Measurements from ENCODE around the gene FHAD1. TPM values are rescaled to one million over a fixed set of nuclear protein-coding genes. Genes with fewer than 3 reads are reported as not detected.
"Not testable (repeated sequence)": the region's sequence is repeated elsewhere in the genome, so short reads cannot be mapped to it uniquely, and the experiment has no call there.

Gene FHAD1
- total RNA-seq, 1 experiment from 2014 or later, result 0.42 TPM

- in situ Hi-C loops (cut with HindIII; ENCODE audit: low pct_unique_long_range_greater_than_20kb, low sequenced_read_pairs), result no loop called here
- no peak for DNase-seq (ENCODE audit: low read depth, low spot score)
Observed at GRCh38 chr1:15286452-15286851, 39.4 kb downstream of the FHAD1 start.

DNA sequence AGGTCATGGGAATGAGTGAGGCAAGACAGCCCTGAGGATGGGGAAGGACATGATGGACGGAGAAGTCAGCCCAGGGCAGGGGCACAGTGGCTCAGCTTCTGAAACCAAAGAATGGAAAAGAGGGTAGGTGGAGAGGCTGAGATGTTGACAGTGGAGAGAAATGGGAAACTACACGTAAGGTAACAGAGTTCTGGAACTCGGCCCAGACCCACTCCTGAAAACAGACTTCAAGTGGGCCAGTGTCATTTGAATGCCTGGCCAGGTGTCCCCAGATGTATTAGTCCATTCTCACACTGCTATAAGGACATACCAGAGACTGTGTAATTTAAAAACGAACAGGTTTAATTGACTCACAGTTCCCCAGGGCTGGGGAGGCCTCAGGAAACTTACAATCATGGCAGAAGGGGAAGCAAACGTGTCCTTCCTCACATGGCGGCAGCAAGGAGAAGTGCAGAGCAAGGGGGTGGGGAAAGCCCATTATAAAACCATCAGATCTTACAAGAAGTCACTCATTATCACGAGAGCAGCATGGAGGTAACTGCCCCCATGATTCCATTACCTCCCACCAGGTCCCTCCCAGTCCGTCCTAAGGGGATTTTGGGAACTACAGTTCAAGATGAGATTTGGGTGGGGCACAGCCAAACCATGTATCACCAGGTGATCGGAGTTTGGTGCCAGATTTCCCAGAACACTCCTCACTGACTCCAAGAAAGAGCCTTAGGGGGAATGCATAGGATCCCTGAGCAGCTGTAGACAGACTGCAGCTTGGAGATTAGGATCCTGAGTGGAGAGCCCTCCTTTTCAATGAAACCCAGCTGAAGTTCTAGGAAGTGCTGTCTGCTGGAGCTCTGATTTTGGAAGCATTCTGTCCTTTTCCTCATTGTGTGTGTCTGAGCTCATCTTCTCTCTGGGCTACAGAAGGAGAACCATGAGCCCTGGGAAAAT is 40.3 kb downstream of the FHAD1 start:
- in situ Hi-C loops (cut with HindIII; ENCODE audit: low pct_unique_long_range_greater_than_20kb, low sequenced_read_pairs), result no loop called here
- DNase-seq (ENCODE audit: low read depth, low spot score), result no peak

DNA sequence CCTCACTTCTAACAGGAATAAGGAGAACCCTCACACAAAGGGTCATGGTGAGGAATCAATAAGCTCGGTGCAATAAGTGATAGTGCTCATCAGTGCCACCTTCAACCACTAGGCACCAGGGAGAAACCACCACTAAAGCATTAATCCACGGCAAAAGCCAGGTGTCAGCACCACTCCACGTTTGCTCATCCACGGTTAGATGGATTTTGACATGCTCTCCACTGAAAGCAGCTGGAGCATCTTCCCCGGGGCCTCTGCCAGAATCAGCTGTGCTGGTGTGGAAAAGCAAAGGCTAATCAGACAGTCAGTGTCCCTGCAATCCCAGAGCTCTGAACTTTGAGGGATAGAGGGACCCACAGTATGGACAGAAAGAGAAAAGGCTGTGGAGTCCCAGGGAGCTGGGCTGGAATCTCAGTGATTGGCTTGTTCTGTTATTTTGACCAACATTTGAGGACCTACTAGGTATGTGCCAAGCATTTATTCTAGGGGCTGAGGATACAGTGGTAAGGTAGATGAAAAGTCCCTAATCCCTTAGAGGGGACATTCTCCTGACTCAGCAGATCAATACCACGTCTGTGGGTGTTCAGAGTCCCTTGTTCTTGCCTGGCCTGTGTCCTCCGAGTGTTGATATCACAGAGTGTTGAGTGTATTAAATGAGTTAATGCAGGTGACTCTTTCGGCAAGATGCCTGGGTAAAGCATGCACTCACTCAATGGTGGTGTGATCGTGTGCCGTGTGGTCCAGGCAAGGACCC is 41.3 kb downstream of the FHAD1 start:
- DNase-seq (ENCODE audit: low read depth, low spot score), result no peak
- in situ Hi-C loops (cut with HindIII; ENCODE audit: low pct_unique_long_range_greater_than_20kb, low sequenced_read_pairs), result no loop called here

DNA sequence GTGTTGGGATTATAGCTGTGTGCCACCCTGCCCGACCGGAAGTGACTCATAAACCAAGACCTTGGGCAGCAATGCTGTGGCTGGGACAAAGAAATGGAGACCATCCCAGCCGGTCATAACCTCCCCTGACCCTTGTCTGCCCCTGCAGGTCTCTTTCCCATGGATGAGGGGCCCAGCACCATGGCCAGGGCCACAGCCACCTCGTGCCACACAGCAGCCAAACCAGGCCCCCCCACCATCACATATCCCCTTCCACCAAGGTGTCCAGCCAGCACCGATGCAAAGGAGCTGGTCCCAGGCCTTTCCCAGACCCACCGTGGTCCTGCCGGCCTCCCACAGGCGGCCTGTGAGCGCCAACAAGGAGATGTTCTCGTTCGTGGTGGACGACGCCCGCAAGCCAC is 42.2 kb downstream of the FHAD1 start:
- DNase-seq (ENCODE audit: low read depth, low spot score), result no peak
- in situ Hi-C loops (cut with HindIII; ENCODE audit: low pct_unique_long_range_greater_than_20kb, low sequenced_read_pairs), result no loop called here

GRCh38 chr1:15290382-15290781 is 43.4 kb downstream of the FHAD1 start:
- in situ Hi-C loops (cut with HindIII; ENCODE audit: low pct_unique_long_range_greater_than_20kb, low sequenced_read_pairs), result no loop called here
- no peak for DNase-seq (ENCODE audit: low read depth, low spot score)

GRCh38 chr1:15295696-15296095 is 48.7 kb downstream of the FHAD1 start:
- in situ Hi-C loops (cut with HindIII; ENCODE audit: low pct_unique_long_range_greater_than_20kb, low sequenced_read_pairs), result no loop called here
- peak; percentile 83 for DNase-seq (ENCODE audit: low read depth, low spot score)

GRCh38 chr1:15296585-15297321 is 49.7 kb downstream of the FHAD1 start:
- in situ Hi-C loops (cut with HindIII; ENCODE audit: low pct_unique_long_range_greater_than_20kb, low sequenced_read_pairs), result no loop called here

GRCh38 chr1:15297975-15298374 is 51.0 kb downstream of the FHAD1 start:
- DNase-seq (ENCODE audit: low read depth, low spot score); in situ Hi-C loops (cut with HindIII; ENCODE audit: low pct_unique_long_range_greater_than_20kb, low sequenced_read_pairs): not testable (repeated sequence)

More at GRCh38 chr1:15296585-15297321, 49.7 kb downstream of the FHAD1 start:
- DNase-seq (ENCODE audit: low read depth, low spot score), result no peak

- in situ Hi-C loops (cut with HindIII; ENCODE audit: low pct_unique_long_range_greater_than_20kb, low sequenced_read_pairs), result no loop called here
- DNase-seq (ENCODE audit: low read depth, low spot score), result no peak
Observed at GRCh38 chr1:15299179-15299578, 52.2 kb downstream of the FHAD1 start.

GRCh38 chr1:15299806-15300205 is 52.8 kb downstream of the FHAD1 start:
- no peak for DNase-seq (ENCODE audit: low read depth, low spot score)

DNA sequence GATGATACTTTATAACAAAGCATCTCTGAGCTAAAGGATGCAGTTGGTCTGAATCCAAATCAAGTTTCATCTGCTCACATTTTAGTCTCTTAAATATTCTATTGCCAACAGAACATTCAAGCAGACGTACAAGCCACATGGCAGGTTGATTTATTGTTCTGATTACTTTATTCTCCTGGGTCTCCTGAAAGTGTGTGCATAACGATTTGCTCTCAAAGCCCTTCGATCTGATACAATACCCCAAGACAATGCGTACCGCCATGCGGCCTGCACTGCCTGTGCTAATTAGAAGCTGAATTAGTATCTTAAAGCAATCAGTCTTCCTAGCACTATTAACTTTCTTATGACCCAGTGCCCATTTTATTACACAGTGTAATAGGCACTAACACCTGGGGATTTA is 56.9 kb downstream of the FHAD1 start:
- in situ Hi-C loops (cut with HindIII; ENCODE audit: low pct_unique_long_range_greater_than_20kb, low sequenced_read_pairs), result no loop called here
- DNase-seq (ENCODE audit: low read depth, low spot score), result no peak

More at GRCh38 chr1:15299806-15300205, 52.8 kb downstream of the FHAD1 start:
- in situ Hi-C loops (cut with HindIII; ENCODE audit: low pct_unique_long_range_greater_than_20kb, low sequenced_read_pairs), result no loop called here

DNA sequence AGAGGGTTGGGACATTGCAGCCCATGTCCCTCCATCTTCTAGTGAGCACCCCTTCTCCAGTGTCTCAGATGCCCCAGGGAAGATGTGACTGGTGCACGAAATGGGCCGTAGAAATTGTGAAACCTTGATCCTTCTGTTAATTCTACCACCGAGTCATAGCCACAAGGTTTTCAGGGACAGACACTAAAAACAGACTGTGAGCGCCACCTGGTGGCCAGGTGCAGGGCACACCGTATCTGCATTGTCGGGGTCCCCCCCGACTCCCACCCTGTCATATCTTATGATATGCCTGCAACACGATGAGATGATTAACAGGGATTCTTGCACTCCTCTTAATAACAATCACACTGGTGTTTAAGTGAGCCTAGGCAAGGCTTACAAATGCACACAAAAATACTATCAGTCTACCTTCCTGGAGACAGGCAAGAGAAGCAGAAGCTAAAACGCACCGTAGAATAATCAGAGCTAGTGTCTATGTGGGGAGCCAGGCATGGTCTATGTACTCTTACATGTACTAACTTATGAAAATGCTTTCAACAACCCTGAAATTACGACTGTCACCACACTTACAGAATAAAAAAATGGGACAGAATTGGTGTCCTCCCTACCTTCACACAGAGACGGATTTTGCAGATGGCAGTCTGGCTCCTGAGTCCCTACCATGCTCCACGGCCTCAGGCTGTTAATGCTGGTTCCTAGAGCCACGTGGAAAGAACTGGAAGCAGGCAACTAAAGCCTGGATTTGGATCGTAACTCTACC is 57.9 kb downstream of the FHAD1 start:
- in situ Hi-C loops (cut with HindIII; ENCODE audit: low pct_unique_long_range_greater_than_20kb, low sequenced_read_pairs), result no loop called here
- DNase-seq (ENCODE audit: low read depth, low spot score), result peak; percentile 66

DNA sequence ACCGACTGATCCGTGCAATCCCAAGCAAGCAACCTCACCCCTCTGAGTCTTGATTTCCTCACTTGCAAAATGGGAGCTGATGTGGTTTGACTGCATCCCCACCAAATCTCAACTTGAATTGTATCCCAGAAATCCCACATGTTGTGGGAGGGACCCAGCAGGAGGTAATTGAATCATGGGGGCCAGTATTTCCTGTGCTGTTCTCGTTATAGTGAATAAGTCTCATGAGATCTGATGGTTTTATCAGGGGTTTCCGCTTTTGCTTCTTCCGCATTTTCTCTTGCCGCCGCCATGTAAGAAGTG is 58.4 kb downstream of the FHAD1 start:
- in situ Hi-C loops (cut with HindIII; ENCODE audit: low pct_unique_long_range_greater_than_20kb, low sequenced_read_pairs), result no loop called here
- no peak for DNase-seq (ENCODE audit: low read depth, low spot score)

DNA sequence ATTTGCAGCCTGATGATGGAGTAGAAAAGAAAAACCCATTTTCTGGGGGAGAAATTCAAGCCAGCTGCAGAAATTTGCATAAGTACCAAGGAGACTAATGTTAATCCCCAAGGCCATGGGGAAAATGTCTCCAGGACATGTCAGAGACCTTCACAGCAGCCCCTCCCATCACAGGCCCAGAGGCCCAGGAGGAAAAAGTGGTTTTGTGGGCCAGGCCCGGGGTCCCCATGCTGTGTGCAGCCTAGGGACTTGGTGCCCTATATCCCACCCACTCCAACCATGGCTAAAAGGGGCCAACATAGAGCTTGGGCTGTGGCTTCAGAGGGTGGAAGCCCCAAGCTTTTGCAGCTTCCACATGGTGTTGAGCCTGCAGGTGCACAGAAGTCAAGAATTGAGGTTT is 59.3 kb downstream of the FHAD1 start:
- DNase-seq (ENCODE audit: low read depth, low spot score); in situ Hi-C loops (cut with HindIII; ENCODE audit: low pct_unique_long_range_greater_than_20kb, low sequenced_read_pairs): not testable (repeated sequence)

DNA sequence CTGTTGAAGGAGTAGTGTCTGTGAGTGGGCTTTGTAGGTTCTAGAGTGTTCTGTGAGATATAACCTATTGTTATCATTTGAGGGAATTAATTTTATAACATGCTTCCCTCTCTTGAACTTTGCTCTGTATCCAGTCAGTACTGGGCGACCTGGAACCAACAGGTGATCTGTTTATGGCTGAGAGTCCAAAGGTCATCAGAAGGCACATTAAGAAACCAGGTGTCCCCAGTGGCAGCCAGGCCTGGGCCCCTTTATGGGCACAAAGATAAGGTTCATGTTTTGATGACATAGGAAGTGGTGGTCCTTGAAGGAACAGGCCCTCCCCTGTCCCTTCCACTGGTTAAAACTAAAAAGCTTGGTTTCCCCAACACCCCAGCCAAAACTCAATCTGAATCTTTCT is 61.1 kb downstream of the FHAD1 start:
- in situ Hi-C loops (cut with HindIII; ENCODE audit: low pct_unique_long_range_greater_than_20kb, low sequenced_read_pairs), result no loop called here
- no peak for DNase-seq (ENCODE audit: low read depth, low spot score)

DNA sequence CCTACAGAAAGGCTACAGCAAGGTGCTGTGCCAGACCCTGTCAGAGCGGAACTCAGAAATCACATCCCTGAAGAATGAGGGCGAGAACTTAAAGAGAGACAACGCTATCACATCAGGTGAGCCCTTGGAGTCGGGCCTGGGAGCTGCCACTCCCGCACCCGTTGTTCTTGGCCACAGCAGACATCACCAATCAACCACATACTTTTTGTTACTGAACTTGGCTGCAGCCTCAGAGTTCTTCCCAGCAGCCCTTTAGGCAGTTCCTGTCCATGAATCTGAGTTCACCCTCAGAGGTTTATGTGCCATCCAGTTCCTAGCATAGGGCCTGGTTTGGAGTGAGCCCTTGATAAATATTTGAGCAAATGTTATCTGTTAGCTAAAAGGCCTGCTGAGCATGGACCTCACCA is 61.6 kb downstream of the FHAD1 start:
- in situ Hi-C loops (cut with HindIII; ENCODE audit: low pct_unique_long_range_greater_than_20kb, low sequenced_read_pairs), result no loop called here
- DNase-seq (ENCODE audit: low read depth, low spot score), result no peak

GRCh38 chr1:15309687-15310086 is 62.7 kb downstream of the FHAD1 start:
- in situ Hi-C loops (cut with HindIII; ENCODE audit: low pct_unique_long_range_greater_than_20kb, low sequenced_read_pairs), result no loop called here

More at GRCh38 chr1:15309687-15310086, 62.7 kb downstream of the FHAD1 start:
- no peak for DNase-seq (ENCODE audit: low read depth, low spot score)
